Cerebellar cortex (tissue), 1 donor: ENCODE data around the gene OPRL1.

Source experiments
- DNase-seq: peaks from one replicate; pipeline ENCODE4 v3.0.0-alpha.2; 2015; ENCODE audit warnings: low spot score

OPRL1 gene

GRCh38 chr20:64144144-64144912 is 64.4 kb downstream of the OPRL1 start:
- no peak for DNase-seq

- DNase-seq, result no peak
These were observed 65.8 kb downstream of the OPRL1 start for GRCh38 chr20:64145458-64146300.

- no peak for DNase-seq
These were observed 66.5 kb downstream of the OPRL1 start for GRCh38 chr20:64146301-64146935.

- DNase-seq, result no peak
These were observed 67.1 kb downstream of the OPRL1 start for GRCh38 chr20:64146936-64147477.

- DNase-seq, result no peak
These were observed 68.7 kb downstream of the OPRL1 start for GRCh38 chr20:64148581-64148980.

- DNase-seq, result no peak
These were observed 69.3 kb downstream of the OPRL1 start for GRCh38 chr20:64149141-64149540.

GRCh38 chr20:64149809-64150560 is 70.1 kb downstream of the OPRL1 start:
- no peak for DNase-seq
